SK-N-SH treated with all-trans-retinoic acid at 6 μM for 48 hours (cell line): ENCODE data around the gene EID3.

ENCODE experiments used
- ATAC-seq: fragments of 200-7000 bp; cut with Tn5 transposase; 3 replicates; pipeline ENCODE4 v1.9.1; 2020; ENCODE audit warnings: mild to moderate bottlenecking, moderate library complexity
- ARNTL ChIP-seq: fragments of 450-650 bp; formaldehyde crosslinking; IDR thresholded peaks from 2 replicates; pipeline ENCODE4 v1.5.0; 2020; ENCODE audit warnings: low read depth, mild to moderate bottlenecking, moderate library complexity, borderline replicate concordance
- BACH2 ChIP-seq: fragments of 250-450 bp; sonication (Bioruptor Pico); IDR thresholded peaks from 2 replicates; pipeline ENCODE4 v1.9.0; 2021; ENCODE audit warnings: mild to moderate bottlenecking, borderline replicate concordance
- CSRNP3 ChIP-seq: fragments of 250-450 bp; sonication (Bioruptor Pico); IDR thresholded peaks from 2 replicates; pipeline ENCODE4 v1.5.1; 2021; ENCODE audit warnings: mild to moderate bottlenecking, moderate library complexity
- ESRRG ChIP-seq: fragments of 250-450 bp; sonication (Bioruptor Pico); IDR thresholded peaks from 2 replicates; pipeline ENCODE4 v1.6.1; 2021; ENCODE audit warnings: mild to moderate bottlenecking
- GLIS3 ChIP-seq: fragments of 250-450 bp; sonication (Bioruptor Pico); IDR thresholded peaks from 2 replicates; pipeline ENCODE4 v1.5.0; 2020; ENCODE audit warnings: mild to moderate bottlenecking, moderate library complexity
- ISL1 ChIP-seq: fragments of 250-450 bp; sonication (Bioruptor Pico); IDR thresholded peaks from 2 replicates; pipeline ENCODE4 v2.1.2; 2022; ENCODE audit warnings: mild to moderate bottlenecking, moderate library complexity
- OSR1 ChIP-seq: fragments of 250-450 bp; sonication (Bioruptor Pico); IDR thresholded peaks from 2 replicates; pipeline ENCODE4 v1.8.0; 2022; ENCODE audit warnings: moderate library complexity, mild to moderate bottlenecking, inconsistent platforms
- PATZ1 ChIP-seq: fragments of 250-450 bp; sonication (Bioruptor Pico); IDR thresholded peaks from 2 replicates; pipeline ENCODE4 v1.8.0; 2020; ENCODE audit warnings: mild to moderate bottlenecking, moderate library complexity, borderline replicate concordance
- POU6F1 ChIP-seq: fragments of 250-450 bp; sonication (Bioruptor Pico); IDR thresholded peaks from 2 replicates; pipeline ENCODE4 v1.8.0; 2021; ENCODE audit warnings: low read depth, mild to moderate bottlenecking, moderate library complexity, borderline replicate concordance
- PPARA ChIP-seq: fragments of 250-450 bp; sonication (Bioruptor Pico); IDR thresholded peaks from 2 replicates; pipeline ENCODE4 v1.5.0; 2020; ENCODE audit warnings: mild to moderate bottlenecking, borderline replicate concordance
- RARB ChIP-seq: fragments of 250-450 bp; sonication (Bioruptor Pico); IDR thresholded peaks from 2 replicates; pipeline ENCODE4 v1.8.0; 2021; ENCODE audit warnings: mild to moderate bottlenecking, moderate library complexity
- SNAI2 ChIP-seq: fragments of 250-450 bp; sonication (Bioruptor Pico); IDR thresholded peaks from 2 replicates; pipeline ENCODE4 v1.5.0; 2020; ENCODE audit warnings: mild to moderate bottlenecking, moderate library complexity
- TCF4 ChIP-seq: fragments of 250-450 bp; sonication (Bioruptor Pico); IDR thresholded peaks from 2 replicates; pipeline ENCODE4 v1.8.0; 2021; ENCODE audit warnings: mild to moderate bottlenecking, moderate library complexity, borderline replicate concordance
- TOX ChIP-seq: fragments of 250-450 bp; sonication (Bioruptor Pico); IDR thresholded peaks from 2 replicates; pipeline ENCODE4 v1.8.0; 2021; ENCODE audit warnings: mild to moderate bottlenecking, moderate library complexity, borderline replicate concordance
- ZC3H10 ChIP-seq: fragments of 250-450 bp; sonication (Bioruptor Pico); IDR thresholded peaks from 2 replicates; pipeline ENCODE4 v1.5.1; 2021; ENCODE audit warnings: mild to moderate bottlenecking, moderate library complexity
- ZFP3 ChIP-seq: fragments of 250-450 bp; sonication (Bioruptor Pico); IDR thresholded peaks from 2 replicates; pipeline ENCODE4 v1.5.0; 2020; ENCODE audit warnings: mild to moderate bottlenecking, moderate library complexity
- ZFP30 ChIP-seq: fragments of 450-650 bp; formaldehyde crosslinking; IDR thresholded peaks from 2 replicates; pipeline ENCODE4 v1.5.0; 2022; ENCODE audit warnings: mild to moderate bottlenecking, moderate library complexity

Gene EID3

GRCh38 chr12:104280717-104281458 lies 22.7 kb upstream of the EID3 start:
- TF ChIP-seq ISL1 (no peak), OSR1 (CRISPR knock-in tag) (no peak), PPARA (CRISPR knock-in tag) (no peak), ZFP3 (CRISPR knock-in tag) (no peak)
- ATAC-seq = peak; percentile 92

- ATAC-seq = no peak
Measured at GRCh38 chr12:104281636-104282035, 21.9 kb upstream of the EID3 start.

GRCh38 chr12:104282109-104282508 lies 21.4 kb upstream of the EID3 start:
- peak; percentile 7; the same call in 2 of the 3 replicates for ATAC-seq
- TF ChIP-seq ZFP30 = no peak
- no peak for TF ChIP-seq ZFP3 (CRISPR knock-in tag)
- TF ChIP-seq OSR1 (CRISPR knock-in tag) = no peak
- TF ChIP-seq GLIS3 (CRISPR knock-in tag) = no peak
- no peak for TF ChIP-seq CSRNP3 (CRISPR knock-in tag)
- no peak for TF ChIP-seq SNAI2 (CRISPR knock-in tag)
- no peak for TF ChIP-seq TCF4 (CRISPR knock-in tag)
- TF ChIP-seq PATZ1 (CRISPR knock-in tag) = no peak
- no peak for TF ChIP-seq ZC3H10 (CRISPR knock-in tag)
- TF ChIP-seq ISL1 = no peak
- TF ChIP-seq ESRRG = no peak
- TF ChIP-seq RARB = no peak
- no peak for TF ChIP-seq POU6F1 (CRISPR knock-in tag)
- no peak for TF ChIP-seq PPARA (CRISPR knock-in tag)
- TF ChIP-seq ARNTL (CRISPR knock-in tag) = no peak
- no peak for TF ChIP-seq BACH2 (CRISPR knock-in tag)

More at GRCh38 chr12:104281636-104282035, 21.9 kb upstream of the EID3 start:
- no peak for TF ChIP-seq PATZ1 (CRISPR knock-in tag)
- TF ChIP-seq POU6F1 (CRISPR knock-in tag) = no peak
- TF ChIP-seq OSR1 (CRISPR knock-in tag) = no peak
- TF ChIP-seq ZC3H10 (CRISPR knock-in tag) = no peak
- TF ChIP-seq BACH2 (CRISPR knock-in tag) = no peak
- no peak for TF ChIP-seq TOX (CRISPR knock-in tag)
- TF ChIP-seq GLIS3 (CRISPR knock-in tag) = no peak
